Fibroblast of villous mesenchyme (primary cell): Measurements from ENCODE around the gene DLGAP1. TPM values are rescaled to one million over a fixed set of nuclear protein-coding genes. Genes with fewer than 3 reads are reported as not detected.

Experiments used
- DNase-seq: peaks from one replicate; pipeline ENCODE4 v3.0.0-alpha.2; 2010; ENCODE audit warnings: low read depth
- H3K4me3 ChIP-seq: 2 replicates; pipeline ENCODE4 v1.5.1; 2011; ENCODE audit warnings: low read depth, mild to moderate bottlenecking, low read length
- total RNA-seq: library from RNA; depleted of rRNA; stranded (reverse); fragments of >200 nt; gene quantifications from 2 replicates; pipeline ENCODE4 v1.2.3, GENCODE V29; 2012
- TF ChIP-seq, protein P1 (sequence below): IDR thresholded peaks from 2 replicates; pipeline ENCODE4 v1.5.1; 2012; ENCODE audit warnings: low read depth, mild to moderate bottlenecking, low read length; ENCODE audit not compliant: insufficient read depth

Gene DLGAP1
- total RNA-seq, 1 donor: 0.86 TPM

DNA sequence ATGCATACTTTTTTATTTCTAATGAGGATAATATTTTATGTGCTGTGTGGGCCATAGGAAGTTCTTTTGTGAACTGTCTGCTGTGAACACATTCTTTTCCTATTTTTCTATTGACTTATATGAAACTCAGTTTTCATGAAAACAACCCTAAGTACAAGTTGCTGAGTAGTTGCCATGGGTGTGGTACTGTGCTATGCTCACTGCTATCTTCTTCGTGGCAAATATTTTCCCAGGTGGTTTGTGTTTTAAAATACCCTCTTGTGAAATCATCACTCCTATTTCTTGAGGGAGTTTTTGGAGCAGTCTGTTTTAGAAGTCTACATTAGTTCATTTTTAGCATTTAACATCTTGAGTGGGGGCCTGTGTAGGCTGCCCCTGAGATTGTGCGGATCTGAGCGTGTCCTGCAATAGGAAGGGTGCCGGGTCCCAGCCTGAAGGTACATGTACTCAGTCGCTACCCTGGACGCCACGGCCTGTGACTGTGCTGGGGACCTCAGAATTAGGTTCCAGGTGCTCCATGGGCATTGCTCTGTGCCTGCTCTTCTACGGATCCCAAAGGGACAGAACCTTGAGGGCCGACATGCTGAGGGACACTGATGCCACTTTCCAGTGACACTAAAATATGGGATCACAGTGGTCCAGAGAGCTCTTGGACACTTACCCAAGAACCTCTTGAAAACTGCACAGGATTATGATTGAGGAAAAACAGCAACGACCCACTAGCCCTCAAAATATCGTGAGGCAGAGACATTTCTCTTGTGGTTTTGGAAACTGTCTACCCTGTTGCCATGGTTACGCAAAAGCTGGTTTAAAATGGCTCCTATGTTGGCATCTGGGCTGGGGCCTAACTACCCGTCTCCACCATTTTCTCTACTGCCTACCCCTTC lies 524.7 kb downstream of the DLGAP1 start:
- no peak for DNase-seq

DNA sequence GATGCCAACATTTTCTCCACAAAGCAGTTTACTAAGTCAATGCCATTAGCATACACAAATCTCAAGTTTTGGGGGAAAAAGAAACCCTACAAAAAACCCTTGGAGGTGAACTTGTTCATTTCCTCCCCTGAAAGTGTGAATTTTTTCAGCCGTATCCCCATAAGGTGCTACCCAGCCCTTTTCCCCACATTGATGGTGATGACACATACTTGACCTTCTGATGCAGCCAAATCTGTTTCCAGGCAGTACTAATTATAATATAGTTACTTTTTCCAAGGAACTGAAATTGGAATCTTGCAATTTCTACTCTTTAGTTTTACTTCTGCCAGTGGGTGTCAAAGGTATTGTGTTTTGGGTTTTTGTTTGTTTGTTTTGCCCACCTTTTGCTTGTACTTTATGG lies 530.7 kb downstream of the DLGAP1 start:
- DNase-seq: no peak
- TF ChIP-seq, protein P1, sequence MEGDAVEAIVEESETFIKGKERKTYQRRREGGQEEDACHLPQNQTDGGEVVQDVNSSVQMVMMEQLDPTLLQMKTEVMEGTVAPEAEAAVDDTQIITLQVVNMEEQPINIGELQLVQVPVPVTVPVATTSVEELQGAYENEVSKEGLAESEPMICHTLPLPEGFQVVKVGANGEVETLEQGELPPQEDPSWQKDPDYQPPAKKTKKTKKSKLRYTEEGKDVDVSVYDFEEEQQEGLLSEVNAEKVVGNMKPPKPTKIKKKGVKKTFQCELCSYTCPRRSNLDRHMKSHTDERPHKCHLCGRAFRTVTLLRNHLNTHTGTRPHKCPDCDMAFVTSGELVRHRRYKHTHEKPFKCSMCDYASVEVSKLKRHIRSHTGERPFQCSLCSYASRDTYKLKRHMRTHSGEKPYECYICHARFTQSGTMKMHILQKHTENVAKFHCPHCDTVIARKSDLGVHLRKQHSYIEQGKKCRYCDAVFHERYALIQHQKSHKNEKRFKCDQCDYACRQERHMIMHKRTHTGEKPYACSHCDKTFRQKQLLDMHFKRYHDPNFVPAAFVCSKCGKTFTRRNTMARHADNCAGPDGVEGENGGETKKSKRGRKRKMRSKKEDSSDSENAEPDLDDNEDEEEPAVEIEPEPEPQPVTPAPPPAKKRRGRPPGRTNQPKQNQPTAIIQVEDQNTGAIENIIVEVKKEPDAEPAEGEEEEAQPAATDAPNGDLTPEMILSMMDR: no peak
- H3K4me3 ChIP-seq: no peak overlapping the region

More for the DNA sequence above, 524.7 kb downstream of the DLGAP1 start:
- TF ChIP-seq, protein P1: no peak
- no peak overlapping the region for H3K4me3 ChIP-seq

DNA sequence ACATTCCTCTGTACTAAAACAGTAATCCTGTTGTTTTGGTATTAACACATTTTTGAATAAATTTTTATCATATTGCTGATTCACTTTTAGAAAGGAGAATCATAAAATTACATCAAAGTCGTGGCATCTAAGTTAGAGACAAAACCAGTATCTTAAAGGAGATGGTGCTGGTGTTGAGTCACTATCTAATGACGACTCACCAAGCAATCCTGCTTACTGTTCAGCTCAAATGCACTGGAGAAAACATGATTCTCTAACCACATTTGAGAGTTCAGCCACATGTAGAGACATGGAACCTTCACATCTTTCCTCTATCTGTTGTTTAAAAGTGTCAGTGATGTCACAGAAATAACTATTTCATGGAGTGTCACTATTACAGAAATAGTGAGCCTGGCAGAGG lies 531.4 kb downstream of the DLGAP1 start:
- no peak overlapping the region for H3K4me3 ChIP-seq
- peak; percentile 39 for DNase-seq
- TF ChIP-seq, protein P1: no peak

DNA sequence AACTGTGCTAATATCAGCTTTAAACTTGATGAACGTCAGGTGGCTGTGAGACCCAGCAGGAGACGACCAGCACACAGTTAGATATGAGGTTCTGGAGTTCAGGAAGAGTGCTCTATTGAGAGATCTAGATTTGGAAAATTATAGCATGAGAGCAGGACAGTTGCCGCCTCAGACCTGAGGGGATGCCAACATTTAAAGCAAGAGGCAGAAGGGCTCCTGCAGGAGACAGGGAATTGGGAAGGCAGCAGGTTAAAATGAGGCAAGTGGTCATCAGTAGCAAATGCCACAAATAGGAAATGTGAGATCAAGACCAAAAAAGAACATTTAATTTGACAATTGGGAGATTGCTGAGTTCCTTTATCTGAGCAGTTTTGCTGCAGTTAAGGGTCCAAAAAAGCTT lies 533.3 kb downstream of the DLGAP1 start:
- DNase-seq: no peak
- TF ChIP-seq, protein P1: no peak
- no peak overlapping the region for H3K4me3 ChIP-seq

DNA sequence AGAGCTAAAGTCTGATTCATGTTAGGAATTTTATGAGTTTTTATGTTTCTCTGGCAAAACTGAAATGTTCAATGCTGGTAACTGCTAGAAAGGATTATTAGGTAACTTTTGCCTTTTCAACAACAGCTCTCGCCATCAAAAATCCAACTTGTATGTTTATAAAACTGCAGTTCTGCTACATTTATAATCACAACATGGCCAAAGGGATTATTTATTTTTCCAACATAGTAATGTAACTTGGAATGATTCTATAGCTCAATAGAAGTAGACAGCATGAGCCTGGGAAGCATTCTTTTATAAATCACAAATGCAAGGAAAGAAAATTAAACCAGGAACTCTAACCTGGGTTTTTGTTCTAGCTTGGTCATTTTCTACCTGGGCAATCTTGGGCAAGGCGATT lies 534.3 kb downstream of the DLGAP1 start:
- TF ChIP-seq, protein P1: no peak
- no peak overlapping the region for H3K4me3 ChIP-seq
- no peak for DNase-seq

DNA sequence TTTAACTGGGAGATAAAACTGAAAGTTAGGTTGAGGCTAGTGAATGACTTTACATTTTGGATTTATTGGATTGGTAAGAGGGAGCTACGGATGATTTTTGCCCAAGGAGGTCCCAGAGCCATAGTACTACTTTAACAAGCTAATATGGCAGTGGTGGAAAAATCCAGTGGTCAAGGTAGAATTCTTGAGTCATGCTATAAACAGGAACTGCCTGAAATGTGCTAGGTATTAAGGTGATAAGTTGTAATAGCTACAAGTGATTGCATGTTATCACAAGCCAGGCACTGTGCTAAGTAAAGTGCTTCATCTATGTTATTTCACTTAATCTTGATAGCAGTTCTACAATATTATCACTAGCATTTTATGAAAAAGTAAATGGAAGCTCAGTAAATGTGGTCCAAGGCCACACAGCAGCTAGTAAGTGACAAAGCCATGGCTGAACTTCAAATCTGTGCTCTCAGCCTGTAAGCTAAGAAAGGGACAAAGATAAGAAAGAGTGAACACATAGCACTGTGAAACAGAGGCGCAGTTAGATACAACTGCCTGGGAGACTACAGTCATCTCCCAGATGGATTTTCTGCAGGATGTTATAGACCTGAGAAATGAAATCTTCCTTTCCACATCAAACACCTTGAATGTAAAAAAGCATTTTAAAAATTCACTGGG lies 535.6 kb downstream of the DLGAP1 start:
- TF ChIP-seq, protein P1: no peak
- no peak for DNase-seq
- H3K4me3 ChIP-seq: no peak overlapping the region
